K562 (cell line): ENCODE data around the gene SOCS6. TPM values are rescaled to one million over a fixed set of nuclear protein-coding genes. Genes with fewer than 3 reads are reported as not detected.

Experiments
- ATAC-seq: fragments of 200-7000 bp; cut with Tn5 transposase; 3 replicates; pipeline ENCODE4 v1.9.1; 2020; ENCODE audit warnings: moderate library complexity
- BruUV-seq: library from RNA; stranded (reverse); fragments of 400-500 nt; replicated peaks from 2 replicates; lab custom pipeline; 2021; lab: Mats Ljungman, UMichigan
- CTCF ChIA-PET: fragments of 300-600 bp; formaldehyde crosslinking; extraction: SDS; loops from one replicate; lab custom pipeline; 2021; ENCODE audit warnings: low intra/inter-chr PET ratio; lab: Yijun Ruan, JAX
- POLR2A ChIA-PET: fragments of 300-600, 350-650 bp; sonication (Branson Sonifier 250); formaldehyde crosslinking; extraction: SDS; loops from one replicate; lab custom pipeline; 2021; ENCODE audit warnings: antibody characterized with exemption, inconsistent platforms; lab: Yijun Ruan, JAX
- DNase-seq, 4 experiments: peaks; one replicate each; pipeline versions ENCODE4 v3.0.0 to v3.0.0-alpha.2; 2011 to 2018; ENCODE audit warnings: low spot score in 3 of 4, mixed read lengths in 3 of 4; ENCODE audit errors: extremely low read depth in 1 of 4
- FAIRE-seq: peaks from 2 replicates; lab custom pipeline; 2011; peaks lifted over from hg19 to GRCh38; lab: Jason Lieb, UNC
- H2AFZ ChIP-seq: 2 replicates; pipeline ENCODE4 v1.6.0; 2011; ENCODE audit warnings: low read depth, low read length, control low read depth, inconsistent platforms
- H3K27ac ChIP-seq: fragments of 200-600 bp; 3 replicates; pipeline ENCODE4 v1.8.0; 2011; ENCODE audit warnings: low read depth, mild to moderate bottlenecking, control low read depth, inconsistent platforms, low read length, moderate library complexity, mixed read lengths; ENCODE audit errors: extremely low read depth
- H3K27me3 ChIP-seq, 2 experiments: fragments of 300-600 bp in 1 of 2; 2 replicates in 1 of 2; 3 replicates in 1 of 2; pipeline versions ENCODE4 v1.6.0 to v1.8.0; 2011; ENCODE audit warnings: inconsistent platforms in 2 of 2, low read length in 2 of 2, mild to moderate bottlenecking in 1 of 2, mixed read lengths in 1 of 2, moderate library complexity in 1 of 2; ENCODE audit not compliant: control insufficient read depth in 2 of 2, insufficient read depth in 2 of 2
- H3K36me3 ChIP-seq: fragments of 300-600 bp; 3 replicates; pipeline ENCODE4 v1.8.0; 2011; ENCODE audit warnings: mild to moderate bottlenecking, low read length, inconsistent platforms; ENCODE audit not compliant: control insufficient read depth, insufficient read depth
- H3K4me1 ChIP-seq, 2 experiments: fragments of 200-600 bp in 1 of 2; replicated peaks in 1 of 2; 2 replicates in 1 of 2; 3 replicates in 1 of 2; pipeline versions ENCODE4 v1.5.1 to v1.8.0; 2011; ENCODE audit warnings: inconsistent platforms in 2 of 2, low read length in 2 of 2, mild to moderate bottlenecking in 1 of 2, mixed read lengths in 1 of 2, moderate library complexity in 1 of 2; ENCODE audit not compliant: control insufficient read depth in 2 of 2, insufficient read depth in 2 of 2
- H3K4me2 ChIP-seq: 2 replicates; pipeline ENCODE4 v1.6.1; 2011; ENCODE audit warnings: low read length, control low read depth, inconsistent platforms, mixed read lengths; ENCODE audit not compliant: insufficient read depth
- H3K4me3 ChIP-seq: fragments of 200-600 bp; sonication (generic), shearing (Covaris generic); 2 replicates; pipeline ENCODE4 v1.5.1; 2016; ENCODE audit warnings: control low read depth, inconsistent platforms
- H3K79me2 ChIP-seq: fragments of 200-600 bp; 3 replicates; pipeline ENCODE4 v1.8.0; 2011; ENCODE audit warnings: low read length, inconsistent platforms; ENCODE audit not compliant: control insufficient read depth, insufficient read depth
- H3K9ac ChIP-seq, 2 experiments: 2 replicates each; pipeline versions ENCODE4 v1.6.0 to v1.6.1; 2011; ENCODE audit warnings: low read depth in 2 of 2, low read length in 2 of 2, control low read depth in 1 of 2, inconsistent platforms in 1 of 2, mild to moderate bottlenecking in 1 of 2, mixed read lengths in 1 of 2; ENCODE audit not compliant: insufficient read depth in 1 of 2
- H3K9me1 ChIP-seq: one replicate; pipeline ENCODE4 v1.6.0; 2011; ENCODE audit warnings: inconsistent platforms, mild to moderate bottlenecking, low read length, moderate library complexity; ENCODE audit not compliant: control insufficient read depth, insufficient read depth
- H3K9me3 ChIP-seq: replicated peaks from 2 replicates; pipeline ENCODE4 v1.5.1; 2011; ENCODE audit warnings: low read depth, low read length, inconsistent platforms; ENCODE audit not compliant: control insufficient read depth, insufficient read depth
- H4K20me1 ChIP-seq: replicated peaks from 2 replicates; pipeline ENCODE4 v1.6.1; 2011; ENCODE audit warnings: low read length, inconsistent platforms, mixed read lengths; ENCODE audit not compliant: control insufficient read depth, insufficient read depth
- ARID3B ChIP-seq: fragments of 250-450 bp; sonication (Bioruptor Pico); IDR thresholded peaks from 2 replicates; pipeline ENCODE4 v1.4.0; 2020; ENCODE audit warnings: borderline replicate concordance
- BRF1 ChIP-seq: IDR thresholded peaks from 3 replicates; pipeline ENCODE4 v1.6.1; 2011; ENCODE audit warnings: borderline replicate concordance, mild to moderate bottlenecking; ENCODE audit not compliant: insufficient read length; ENCODE audit errors: extremely low read depth
- CBFB ChIP-seq: sonication (generic); formaldehyde crosslinking; IDR thresholded peaks from 2 replicates; pipeline ENCODE4 v1.4.0; 2020; ENCODE audit warnings: mild to moderate bottlenecking, missing genetic modification reagents
- CGGBP1 ChIP-seq: fragments of 250-450 bp; sonication (Bioruptor Pico); IDR thresholded peaks from 2 replicates; pipeline ENCODE4 v1.9.0; 2021; ENCODE audit warnings: mild to moderate bottlenecking
- CREM ChIP-seq: IDR thresholded peaks from 2 replicates; pipeline ENCODE4 v1.6.1; 2014; ENCODE audit warnings: antibody characterized with exemption, low read depth
- EHMT2 ChIP-seq: fragments of 450-650 bp; IDR thresholded peaks from 2 replicates; pipeline ENCODE4 v1.6.1; 2018; ENCODE audit warnings: antibody characterized with exemption
- EP400 ChIP-seq: fragments of 450-650 bp; IDR thresholded peaks from 2 replicates; pipeline ENCODE4 v1.6.1; 2017; ENCODE audit warnings: antibody characterized with exemption, mild to moderate bottlenecking, moderate library complexity
- HNRNPUL1 ChIP-seq: fragments of 200-400 bp; formaldehyde crosslinking; IDR thresholded peaks from 2 replicates; pipeline ENCODE4 v1.6.1; 2017; ENCODE audit warnings: low read length
- NFIC ChIP-seq: fragments of 450-650 bp; IDR thresholded peaks from 2 replicates; pipeline ENCODE4 v1.6.1; 2017; ENCODE audit warnings: mild to moderate bottlenecking, inconsistent platforms
- PPARD ChIP-seq: fragments of 250-450 bp; sonication (Bioruptor Pico); IDR thresholded peaks from 2 replicates; pipeline ENCODE4 v1.8.0; 2022; ENCODE audit warnings: inconsistent platforms, mild to moderate bottlenecking, moderate library complexity
- SIRT6 ChIP-seq: IDR thresholded peaks from one replicate; pipeline ENCODE4 v1.6.1; 2012; ENCODE audit warnings: low read depth, mild to moderate bottlenecking, control low read depth, inconsistent platforms, low read length, moderate library complexity
- TSC22D4 ChIP-seq: fragments of 450-650 bp; IDR thresholded peaks from 2 replicates; pipeline ENCODE4 v1.6.1; 2016; ENCODE audit warnings: missing genetic modification characterization, missing biosample characterization, control low read depth
- ZNF3 ChIP-seq: fragments of 250-450 bp; sonication (Bioruptor Pico); IDR thresholded peaks from 2 replicates; pipeline ENCODE4 v1.5.0; 2021; ENCODE audit warnings: mild to moderate bottlenecking, moderate library complexity
- ZNF431 ChIP-seq: sonication (generic); formaldehyde crosslinking; IDR thresholded peaks from 2 replicates; pipeline ENCODE4 v1.8.0; 2022; ENCODE audit warnings: mild to moderate bottlenecking, missing genetic modification reagents
- WGBS: fragments of 100-300 bp; shearing (Covaris generic); methylation state at CpG from one replicate; pipeline ENCODE4 v1.1.6; 2016; ENCODE audit warnings: low coverage, mixed read lengths; ENCODE audit not compliant: insufficient coverage; ENCODE audit errors: missing lambda C conversion rate; 5-methylcytosine and 5-hydroxymethylcytosine counted together
- in situ Hi-C: fragments of 300-500 bp; cut with MboI; formaldehyde crosslinking; loops from 4 replicates; pipeline ENCODE4 v1.15.0; 2018; ENCODE audit warnings: inconsistent platforms, mixed read lengths
- intact Hi-C: fragments of 100-400 bp; cut with micrococcal nuclease; formaldehyde crosslinking; loops from 2 replicates; pipeline ENCODE4 v1.14.2; 2022
- polyA plus RNA-seq, 8 experiments: library from polyadenylated mRNA; depleted of rRNA in 4 of 8; stranded (reverse) in 5 of 8; unstranded in 3 of 8; fragments of >200 nt; fragmentation: Nextera tagmentation in 2 of 8; fragmentation: Illumina TruSeq in 1 of 8; extraction: Ambion mirVana in 2 of 8; extraction: Trizol in 1 of 8; gene quantifications; 2 replicates each; pipeline versions ENCODE4 v1.2.1 to v1.2.3, GENCODE V29; 2011 to 2014; ENCODE audit warnings: inconsistent platforms in 1 of 8, missing spikeins in 1 of 8
- total RNA-seq, 7 experiments: library from RNA; depleted of rRNA in 6 of 7; stranded (reverse); fragments of >200 nt in 6 of 7; fragmentation: Illumina TruSeq in 2 of 7; extraction: Trizol in 2 of 7; gene quantifications; 2 replicates each; pipeline versions ENCODE4 v1.2.1 to v1.2.3, GENCODE V29; 2011 to 2021; ENCODE audit warnings: low replicate concordance in 1 of 7
- TF ChIP-seq, protein P1 (sequence below): IDR thresholded peaks from 2 replicates; pipeline ENCODE4 v1.6.1; 2014; ENCODE audit warnings: antibody characterized with exemption
- TF ChIP-seq, protein P2 (sequence below): fragments of 450-650 bp; IDR thresholded peaks from 2 replicates; pipeline ENCODE4 v1.6.1; 2016

Gene SOCS6
- total and polyA plus RNA-seq, 9 of the 15 experiments (the other 6 are each of a cell fraction or from before 2014, with no cell fraction given): 2.5 to 7.1 (median 5.6) TPM

DNA sequence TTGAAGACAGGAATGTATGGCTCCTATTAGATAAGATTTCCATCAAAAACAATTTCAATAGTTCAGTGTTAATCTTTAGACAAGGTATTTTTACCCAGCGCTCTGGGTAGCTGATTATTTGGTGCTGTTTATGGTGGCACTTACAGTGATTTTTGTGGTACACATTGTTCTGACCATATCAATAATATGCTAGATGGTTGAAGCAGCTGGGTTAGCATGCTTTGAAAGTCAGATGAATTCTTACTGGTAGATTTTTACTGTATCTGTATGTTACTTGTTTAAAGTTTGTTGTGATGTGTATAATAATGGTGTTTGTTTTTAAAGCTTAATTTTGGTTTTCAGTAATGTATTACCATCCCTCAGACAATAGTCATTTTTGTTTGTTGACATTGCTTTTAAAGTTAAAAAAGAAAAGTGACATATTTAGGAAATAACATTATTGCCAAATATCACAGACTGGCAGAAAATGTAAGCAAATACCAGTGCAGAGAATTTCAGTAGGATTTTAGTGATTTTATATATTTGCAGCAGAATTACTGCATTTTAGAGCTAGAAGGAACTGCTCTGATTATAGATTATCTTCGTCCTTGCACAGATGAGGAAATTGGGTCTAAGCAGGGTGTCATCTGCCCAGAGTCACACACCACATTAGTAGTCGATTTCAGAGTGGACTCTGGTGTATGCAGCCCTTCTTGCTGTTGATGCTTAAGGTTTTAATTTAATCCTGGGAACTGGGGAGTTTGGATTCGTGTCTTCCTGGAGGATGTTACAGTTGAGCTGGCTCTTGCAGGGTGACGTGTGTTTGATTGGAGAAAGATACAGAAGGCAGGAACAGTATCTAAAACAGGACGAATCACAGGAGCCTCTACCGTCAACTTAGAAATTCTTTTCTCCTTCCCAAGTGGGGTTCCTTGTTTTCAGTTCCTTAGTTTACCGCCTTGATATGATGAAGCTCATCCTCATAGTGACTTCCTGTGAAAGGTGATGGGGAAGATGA, 6.6 kb downstream of the SOCS6 start (continued):
- no peak for TF ChIP-seq ARID3B (CRISPR knock-in tag)
- no peak for TF ChIP-seq ZNF431 (CRISPR knock-in tag)
- TF ChIP-seq CGGBP1: no peak

GRCh38 chr18:70296289-70296688, 7.4 kb downstream of the SOCS6 start:
- Histone ChIP-seq H3K36me3 (no peaks in the 10 kb centered on the region; the same call in 2 of the 3 replicates), H3K9me3 (no peaks in the 10 kb centered on the region), H3K9me1 (no peaks in the 10 kb centered on the region), H3K4me2 (peak overlapping the region; percentile 82), H4K20me1 (peaks cover 8% of the 10 kb centered on the region), H2AFZ (peak overlapping the region; percentile 75), H3K79me2 (peaks cover 96% of the 10 kb centered on the region), H3K9ac (peak overlapping the region; percentile 37 to 56; a peak in 3 of 4 replicates), H3K27me3 (no peaks in the 10 kb centered on the region), H3K4me3 (peak overlapping the region; percentile 19; the same call in 1 of the 2 replicates), H3K4me1 (peaks cover 7 to 20% of the 10 kb centered on the region in 2 experiments; a peak in 4 of 5 replicates), H3K27ac (peak overlapping the region; percentile 65)
- in situ Hi-C loops (no loop called here), intact Hi-C loops (loop anchor here (5.0 to 10.0 kb wide), 2 partner anchors 69 to 89 kb away; partner anchors contain the start of gene RTTN)
- ChIA-PET POLR2A (interaction anchor here (0.8 kb wide), 1 partner anchor 86 kb away, joined by 3 read pairs; no protein-coding TSS in a partner anchor), CTCF (no interaction called here)
- FAIRE-seq (peak; percentile 96), DNase-seq (peak; percentile 10 to 75 (median 37)), ATAC-seq (peak; percentile 91)
- 9% methylated on average over 9 of the region's 10 CpGs for WGBS
- BruUV-seq: no TSS peak
- TF ChIP-seq CBFB (no peak), HNRNPUL1 (no peak), TSC22D4 (tag) (no peak), BRF1 (no peak), CREM (0 out of 2 replicates have a peak, but pooled peaks have one; percentile 22), SIRT6 (no peak), EP400 (no peak), PPARD (CRISPR knock-in tag) (no peak), EHMT2 (no peak), NFIC (no peak), ZNF3 (no peak)
- TF ChIP-seq, protein P1, sequence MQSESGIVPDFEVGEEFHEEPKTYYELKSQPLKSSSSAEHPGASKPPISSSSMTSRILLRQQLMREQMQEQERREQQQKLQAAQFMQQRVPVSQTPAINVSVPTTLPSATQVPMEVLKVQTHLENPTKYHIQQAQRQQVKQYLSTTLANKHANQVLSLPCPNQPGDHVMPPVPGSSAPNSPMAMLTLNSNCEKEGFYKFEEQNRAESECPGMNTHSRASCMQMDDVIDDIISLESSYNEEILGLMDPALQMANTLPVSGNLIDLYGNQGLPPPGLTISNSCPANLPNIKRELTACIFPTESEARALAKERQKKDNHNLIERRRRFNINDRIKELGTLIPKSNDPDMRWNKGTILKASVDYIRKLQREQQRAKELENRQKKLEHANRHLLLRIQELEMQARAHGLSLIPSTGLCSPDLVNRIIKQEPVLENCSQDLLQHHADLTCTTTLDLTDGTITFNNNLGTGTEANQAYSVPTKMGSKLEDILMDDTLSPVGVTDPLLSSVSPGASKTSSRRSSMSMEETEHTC: no peak
- TF ChIP-seq, protein P2, sequence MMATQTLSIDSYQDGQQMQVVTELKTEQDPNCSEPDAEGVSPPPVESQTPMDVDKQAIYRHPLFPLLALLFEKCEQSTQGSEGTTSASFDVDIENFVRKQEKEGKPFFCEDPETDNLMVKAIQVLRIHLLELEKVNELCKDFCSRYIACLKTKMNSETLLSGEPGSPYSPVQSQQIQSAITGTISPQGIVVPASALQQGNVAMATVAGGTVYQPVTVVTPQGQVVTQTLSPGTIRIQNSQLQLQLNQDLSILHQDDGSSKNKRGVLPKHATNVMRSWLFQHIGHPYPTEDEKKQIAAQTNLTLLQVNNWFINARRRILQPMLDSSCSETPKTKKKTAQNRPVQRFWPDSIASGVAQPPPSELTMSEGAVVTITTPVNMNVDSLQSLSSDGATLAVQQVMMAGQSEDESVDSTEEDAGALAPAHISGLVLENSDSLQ: no peak
